GM12878 (cell line): ENCODE data around the gene TFPI2. TPM values are rescaled to one million over a fixed set of nuclear protein-coding genes. Genes with fewer than 3 reads are reported as not detected.

Source experiments
- ATAC-seq: fragments of 200-7000 bp; cut with Tn5 transposase; 3 replicates; pipeline ENCODE4 v1.9.1; 2020; ENCODE audit warnings: mild to moderate bottlenecking, moderate library complexity
- BruUV-seq: library from RNA; stranded (reverse); fragments of 400-500 nt; replicated peaks from 2 replicates; lab custom pipeline; 2021; lab: Mats Ljungman, UMichigan
- CTCF ChIA-PET: fragments of 300-600 bp; sonication (Branson Sonifier 250); formaldehyde crosslinking; extraction: SDS; loops from one replicate; lab custom pipeline; 2021; ENCODE audit warnings: inconsistent platforms; lab: Yijun Ruan, JAX
- POLR2A ChIA-PET: fragments of 350-600 bp; formaldehyde crosslinking; extraction: SDS; loops from one replicate; lab custom pipeline; 2021; ENCODE audit warnings: inconsistent platforms; lab: Charles Lee
- RAD21 ChIA-PET: fragments of 300-600 bp; sonication (Branson Sonifier 250); formaldehyde crosslinking; loops from one replicate; lab custom pipeline; 2023; ENCODE audit warnings: antibody characterized with exemption; ENCODE audit not compliant: unreplicated experiment; lab: Charles Lee
- SMC1A ChIA-PET: fragments of 300-600 bp; sonication (Branson Sonifier 250); formaldehyde crosslinking; loops from one replicate; lab custom pipeline; 2023; ENCODE audit not compliant: unreplicated experiment, uncharacterized antibody; lab: Charles Lee
- DNase-seq: peaks from one replicate; pipeline ENCODE4 v3.0.0-alpha.2; 2011; ENCODE audit warnings: low read depth, low spot score
- FAIRE-seq: peaks from 3 replicates; lab custom pipeline; 2011; peaks lifted over from hg19 to GRCh38; lab: Jason Lieb, UNC
- H2AFZ ChIP-seq: 2 replicates; pipeline ENCODE4 v1.6.0; 2011; ENCODE audit warnings: low read depth, low read length, control low read depth; ENCODE audit not compliant: control insufficient read depth
- H3K27ac ChIP-seq: 2 replicates; pipeline ENCODE4 v1.5.1; 2011; ENCODE audit warnings: control low read depth; ENCODE audit not compliant: control insufficient read depth, insufficient read depth
- H3K27me3 ChIP-seq, 2 experiments: replicated peaks in 1 of 2; 2 replicates each; pipeline versions ENCODE4 v1.6.0 to v1.6.1; 2011; ENCODE audit warnings: low read length in 1 of 2; ENCODE audit not compliant: control insufficient read depth in 2 of 2, insufficient read depth in 2 of 2
- H3K36me3 ChIP-seq, 2 experiments: 2 replicates each; pipeline ENCODE4 v1.5.1; 2011; ENCODE audit warnings: low read length in 1 of 2; ENCODE audit not compliant: control insufficient read depth in 2 of 2, insufficient read depth in 2 of 2
- H3K4me1 ChIP-seq: 2 replicates; pipeline ENCODE4 v1.6.1; 2011; ENCODE audit warnings: mild to moderate bottlenecking, low read length, moderate library complexity, mixed read lengths; ENCODE audit not compliant: control insufficient read depth, insufficient read depth
- H3K4me2 ChIP-seq: 2 replicates; pipeline ENCODE4 v1.6.0; 2011; ENCODE audit warnings: control low read depth; ENCODE audit not compliant: control insufficient read depth, insufficient read depth
- H3K4me3 ChIP-seq: fragments of 200-600 bp; sonication (generic); 2 replicates; pipeline ENCODE4 v1.5.1; 2016
- H3K79me2 ChIP-seq: 2 replicates; pipeline ENCODE4 v1.6.0; 2011; ENCODE audit warnings: low read length; ENCODE audit not compliant: control insufficient read depth, insufficient read depth
- H3K9ac ChIP-seq: 2 replicates; pipeline ENCODE4 v1.8.0; 2011; ENCODE audit warnings: low read length, control low read depth, mixed read lengths; ENCODE audit not compliant: control insufficient read depth, insufficient read depth
- H3K9me3 ChIP-seq: replicated peaks from 3 replicates; pipeline ENCODE4 v1.5.1; 2011; ENCODE audit warnings: mild to moderate bottlenecking, low read length; ENCODE audit not compliant: control insufficient read depth, insufficient read depth
- H4K20me1 ChIP-seq: 2 replicates; pipeline ENCODE4 v1.6.0; 2011; ENCODE audit not compliant: control insufficient read depth, insufficient read depth
- BHLHE40 ChIP-seq, 2 experiments: fragments of 450-650 bp in 1 of 2; IDR thresholded peaks; 2 replicates each; pipeline ENCODE4 v1.6.1; 2011 to 2017; ENCODE audit warnings: low read depth in 2 of 2, borderline replicate concordance in 1 of 2, improper control_type of control experiment in 1 of 2, low read length in 1 of 2, mild to moderate bottlenecking in 1 of 2
- CEBPZ ChIP-seq: fragments of 150-350 bp; IDR thresholded peaks from 2 replicates; pipeline ENCODE4 v1.6.1; 2016; ENCODE audit warnings: low read depth, low read length
- HDAC6 ChIP-seq: fragments of 200-600 bp; sonication (generic); IDR thresholded peaks from one replicate; pipeline ENCODE4 v1.8.0; 2017; ENCODE audit warnings: antibody characterized with exemption; ENCODE audit not compliant: unreplicated experiment
- MEF2B ChIP-seq: fragments of 450-650 bp; IDR thresholded peaks from 2 replicates; pipeline ENCODE4 v1.6.1; 2018; ENCODE audit warnings: mild to moderate bottlenecking, moderate library complexity; ENCODE audit not compliant: partially characterized antibody, poor library complexity, severe bottlenecking
- MYB ChIP-seq: fragments of 150-350 bp; IDR thresholded peaks from 2 replicates; pipeline ENCODE4 v1.6.1; 2014; ENCODE audit warnings: mild to moderate bottlenecking, low read depth, low read length, borderline replicate concordance
- NR2C1 ChIP-seq: fragments of 450-650 bp; IDR thresholded peaks from 2 replicates; pipeline ENCODE4 v1.6.1; 2017; ENCODE audit warnings: antibody characterized with exemption, mild to moderate bottlenecking, moderate library complexity
- PBX3 ChIP-seq: IDR thresholded peaks from 2 replicates; pipeline ENCODE4 v1.6.1; 2011; ENCODE audit warnings: mild to moderate bottlenecking, low read depth, low read length, moderate library complexity; ENCODE audit not compliant: insufficient replicate concordance
- PKNOX1 ChIP-seq: fragments of 450-650 bp; IDR thresholded peaks from 2 replicates; pipeline ENCODE4 v1.6.1; 2016; ENCODE audit warnings: mild to moderate bottlenecking
- PML ChIP-seq: IDR thresholded peaks from 2 replicates; pipeline ENCODE4 v1.6.1; 2012; ENCODE audit warnings: low read length, inconsistent platforms
- RFX5 ChIP-seq: IDR thresholded peaks from 2 replicates; pipeline ENCODE4 v1.6.1; 2011; ENCODE audit warnings: low read depth, low read length, improper control_type of control experiment
- SMC3 ChIP-seq: IDR thresholded peaks from 2 replicates; pipeline ENCODE4 v1.6.1; 2011; ENCODE audit warnings: low read length, improper control_type of control experiment, borderline replicate concordance
- WGBS: methylation state at CpG from one replicate; pipeline ENCODE4 v1.1.6; 2016; ENCODE audit warnings: low lambda C conversion rate; ENCODE audit not compliant: insufficient replicate concordance, insufficient coverage; ENCODE audit errors: missing lambda C conversion rate; 5-methylcytosine and 5-hydroxymethylcytosine counted together
- in situ Hi-C: fragments of 300-500 bp; cut with MboI; formaldehyde crosslinking; loops from 9 replicates; pipeline ENCODE4 v1.14.3; 2018; ENCODE audit warnings: mixed read lengths
- intact Hi-C: fragments of 100-400 bp; cut with micrococcal nuclease; formaldehyde crosslinking; loops from one replicate; pipeline ENCODE4 v1.14.2; 2022; ENCODE audit not compliant: unreplicated experiment
- polyA plus RNA-seq, 11 experiments: library from polyadenylated mRNA; depleted of rRNA in 4 of 11; unstranded in 6 of 11; stranded (reverse) in 5 of 11; fragments of >200 nt; fragmentation: Nextera tagmentation in 4 of 11; fragmentation: Illumina TruSeq in 1 of 11; extraction: Ambion mirVana in 4 of 11; extraction: Trizol in 1 of 11; gene quantifications; 1 replicate in 1 of 11; 2 replicates in 10 of 11; pipeline versions ENCODE4 v1.2.1 to v1.2.3, GENCODE V29; 2011 to 2016; ENCODE audit warnings: inconsistent platforms in 2 of 11, missing spikeins in 2 of 11, low read depth in 1 of 11
- total RNA-seq, 4 experiments: library from RNA; depleted of rRNA in 3 of 4; stranded (reverse); fragments of >200 nt in 3 of 4; fragmentation: Illumina TruSeq in 1 of 4; extraction: Trizol in 1 of 4; gene quantifications; 2 replicates each; pipeline versions ENCODE4 v1.2.1 to v1.2.3, GENCODE V29; 2013 to 2021

The TFPI2 gene
- total and polyA plus RNA-seq, 10 of the 15 experiments (the other 5 are each of a cell fraction or from before 2014, with no cell fraction given): 0.07 to 1.1 (median 0.31) TPM; not detected in 5

- TF ChIP-seq CEBPZ: no peak
- no peak for TF ChIP-seq HDAC6
- TF ChIP-seq, all 136 proteins: peak for 0
Observed at GRCh38 chr7:93854480-93854879, 36.1 kb downstream of the TFPI2 start (continued).

GRCh38 chr7:93851536-93851935 is 39.0 kb downstream of the TFPI2 start:
- no TSS peak for BruUV-seq
- intact Hi-C loops (no loop called here), in situ Hi-C loops (no loop called here)
- H3K36me3 ChIP-seq: no peaks in the 10 kb centered on the region
- no peak overlapping the region for H3K4me3 ChIP-seq
- DNase-seq: no peak
- ChIA-PET CTCF (no interaction called here), POLR2A (no interaction called here), RAD21 (no interaction called here), SMC1A (interaction anchor here (0.6 kb wide), 1 partner anchor 67 kb away, joined by 5 read pairs; no protein-coding TSS in a partner anchor)
- ATAC-seq: no peak
- no peaks in the 10 kb centered on the region for H3K79me2 ChIP-seq
- WGBS: 41% methylated on average over 2 of the region's 2 CpGs
- no peak overlapping the region for H3K9ac ChIP-seq
- no peaks in the 10 kb centered on the region for H3K27me3 ChIP-seq
- no peaks in the 10 kb centered on the region for H4K20me1 ChIP-seq
- H3K9me3 ChIP-seq: no peaks in the 10 kb centered on the region
- no peak overlapping the region for H2AFZ ChIP-seq
- H3K4me1 ChIP-seq: no peaks in the 10 kb centered on the region
- H3K27ac ChIP-seq: no peak overlapping the region
- TF ChIP-seq NR2C1 (no peak), RFX5 (no peak), PML (no peak), MEF2B (no peak), BHLHE40 (IDR thresholded peaks at IDR 0.05; ENCODE audit: borderline replicate concordance in 1 of 2, low read depth in 2 of 2, low read length in 1 of 2) (no peak), MYB (no peak), PKNOX1 (no peak), SMC3 (no peak), PBX3 (no peak)
- no peak overlapping the region for H3K4me2 ChIP-seq
- no peak for FAIRE-seq
